ENCODE data around the gene RAB4A. TPM values are rescaled to one million over a fixed set of nuclear protein-coding genes. Genes with fewer than 3 reads are reported as not detected.
A peak's percentile ranks its signal among the peaks of the same experiment; 100 is the strongest.

Gene RAB4A
- total and polyA plus RNA-seq, 2 of the 4 experiments (the other 2 are of a cell fraction): 25.6 to 26.2 TPM

- no TSS peak for BruUV-seq (replicated peaks)
- POLR2A ChIA-PET (ENCODE audit: unreplicated experiment): no interaction called here
These were observed 54.5 kb downstream of the RAB4A start for GRCh38 chr1:229325401-229325800.

More at GRCh38 chr1:229325401-229325800, 54.5 kb downstream of the RAB4A start:
- Histone ChIP-seq H4K20me1 (ENCODE audit: insufficient read depth, low read length) (no peaks in the 10 kb centered on the region), H2AFZ (replicated peaks; ENCODE audit: low read length, poor library complexity) (no peak overlapping the region), H2AK9ac (replicated peaks; ENCODE audit: low read depth, low read length, poor library complexity) (no peak overlapping the region), H3K9ac (ENCODE audit: low read depth, low read length) (no peak overlapping the region), H4K8ac (ENCODE audit: low read depth in 2 of 2, low read length in 2 of 2) (no peak overlapping the region), H3K4me2 (ENCODE audit: low read depth, low read length) (peak overlapping the region; percentile 89), H3K18ac (ENCODE audit: low read depth, low read length) (no peak overlapping the region), H4K5ac (ENCODE audit: low read depth, low read length) (peak overlapping the region; percentile 48; the same call in 1 of the 2 replicates), H2BK15ac (ENCODE audit: low read depth, low read length) (no peak overlapping the region), H3K27ac (ENCODE audit: insufficient read depth, low read length) (no peak overlapping the region), H3K4me3 (ENCODE audit: insufficient read depth, low read depth, low read length) (no peak overlapping the region), H3K56ac (ENCODE audit: extremely low read depth, insufficient read depth, low read length) (no peak overlapping the region), H3K4ac (ENCODE audit: low read depth, low read length) (no peak overlapping the region), H2BK5ac (ENCODE audit: low read depth, low read length, poor library complexity, severe bottlenecking) (no peak overlapping the region), H3K79me1 (ENCODE audit: low read depth in 1 of 2, low read length in 2 of 2) (peaks cover 2 to 4% of the 10 kb centered on the region in 2 experiments; a peak in 1 of 4 replicates), H2AK5ac (ENCODE audit: low read depth, low read length) (no peak overlapping the region), H3K27me3 (ENCODE audit: control insufficient read depth, insufficient read depth, low read length) (no peaks in the 10 kb centered on the region), H3K14ac (replicated peaks; ENCODE audit: low read depth, low read length) (no peak overlapping the region), H3K9me1 (ENCODE audit: insufficient read depth, low read length) (no peaks in the 10 kb centered on the region), H2BK120ac (ENCODE audit: low read depth, low read length) (0 out of 2 replicates have a peak overlapping the region, but pooled peaks have one; percentile 11), H2BK20ac (ENCODE audit: low read depth, low read length) (no peak overlapping the region), H4K91ac (ENCODE audit: insufficient read depth, low read depth, low read length) (no peak overlapping the region), H3K4me1 (ENCODE audit: control insufficient read depth, insufficient read depth, low read length) (peaks cover 7% of the 10 kb centered on the region), H3K9me3 (ENCODE audit: control insufficient read depth, insufficient read depth, low read length) (no peaks in the 10 kb centered on the region), H3K36me3 (ENCODE audit: control insufficient read depth, insufficient read depth, low read length) (peaks cover 11% of the 10 kb centered on the region), H3K23ac (ENCODE audit: low read depth, low read length) (peak overlapping the region; percentile 8; the same call in 1 of the 2 replicates)
- dilution Hi-C loops (cut with HindIII; ENCODE audit: low sequenced_read_pairs, unreplicated experiment): no loop called here
- WGBS, 2 experiments (ENCODE audit: extremely low coverage in 2 of 2, insufficient read length in 1 of 2): no CpG with 5 or more reads among the region's 2 CpGs
- DNase-seq (no peak), ATAC-seq (ENCODE audit: low read depth) (0 out of 2 replicates have a peak, but pooled peaks have one; percentile 12)
- in situ Hi-C loops (cut with MboI; ENCODE audit: low sequenced_read_pairs): no loop called here
- intact Hi-C loops (cut with micrococcal nuclease): no loop called here
- TF ChIP-seq BHLHE40 (IDR thresholded peaks at IDR 0.05; ENCODE audit: low read depth, low read length) (no peak), RFX5 (IDR thresholded peaks at IDR 0.05; ENCODE audit: low read depth, low read length) (no peak), RCOR1 (IDR thresholded peaks at IDR 0.05; ENCODE audit: insufficient replicate concordance, low read length) (no peak), MXI1 (IDR thresholded peaks at IDR 0.05; ENCODE audit: borderline replicate concordance, low read depth, low read length) (no peak)
- CTCF ChIA-PET: interaction anchor here (0.9 kb wide), 1 partner anchor 12 kb away, joined by 3 read pairs; no protein-coding TSS in a partner anchor

Data from IMR-90 (cell line).